ENCODE data around the gene NRAS.

The NRAS gene

GRCh38 chr1:114716304-114717170 is at the start of gene NRAS:
Gene NRAS, minus strand, starts transcription at chr1:114716771. Its CDS starts 611 bp downstream, at chr1:114716160.
- H3K36me3 ChIP-seq (ENCODE audit: low read length), result peaks cover 43% of the 10 kb centered on the region
- peaks cover 35% of the 10 kb centered on the region for H3K79me2 ChIP-seq (ENCODE audit: insufficient read depth, low read length)
- H3K27me3 ChIP-seq (ENCODE audit: low read length), result no peaks in the 10 kb centered on the region
- peak within 1 kb of the TSS; percentile 73 for H3K27ac ChIP-seq (ENCODE audit: low read depth, low read length)
- H4K20me1 ChIP-seq (ENCODE audit: low read depth, low read length), result no peaks in the 10 kb centered on the region
- peaks cover 33% of the 10 kb centered on the region for H3F3A ChIP-seq (ENCODE audit: insufficient read depth)
- no peaks in the 10 kb centered on the region for H3K9me3 ChIP-seq (ENCODE audit: insufficient read depth, low read length)
- H3K9ac ChIP-seq (ENCODE audit: low read length), result peak within 1 kb of the TSS; percentile 94
- peak within 1 kb of the TSS; percentile 64 for H2AFZ ChIP-seq (ENCODE audit: low read depth, low read length, severe bottlenecking)
- no peak for TF ChIP-seq EZH2phosphoT487 (conservative IDR thresholded peaks at IDR 0.05; ENCODE audit: low read length)
- TF ChIP-seq CTCF (IDR thresholded peaks at IDR 0.05; ENCODE audit: insufficient read depth, low read length, poor library complexity, severe bottlenecking), result no peak
- H3K9me2 ChIP-seq (replicated peaks; ENCODE audit: insufficient read depth, low read length), result no peaks in the 10 kb centered on the region
- peak within 1 kb of the TSS; percentile 95 for H3K4me3 ChIP-seq (ENCODE audit: insufficient read depth, low read length, poor library complexity, severe bottlenecking)
- peak within 1 kb of the TSS; percentile 81 for H3K4me2 ChIP-seq (ENCODE audit: low read depth, low read length, poor library complexity, severe bottlenecking)

DNA sequence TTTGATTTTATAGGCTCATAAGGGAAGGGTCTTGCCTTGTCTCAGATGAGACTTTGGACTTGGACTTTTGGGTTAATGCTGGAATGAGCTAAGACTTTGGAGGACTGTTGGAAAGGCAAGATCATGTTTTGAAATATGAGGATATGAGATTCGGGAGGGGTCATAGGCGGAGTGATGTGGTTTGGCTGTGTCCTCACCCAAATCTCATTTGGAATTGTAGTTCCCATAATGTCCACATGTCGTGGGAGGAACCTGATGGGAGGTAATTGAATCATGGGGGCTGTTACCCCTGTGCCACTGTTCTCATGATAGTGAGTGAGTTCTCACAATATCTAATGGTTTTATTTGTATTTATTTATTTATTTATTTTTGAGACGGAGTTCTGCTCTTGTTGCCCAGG is 48.1 kb upstream of the NRAS start:
- H3K27me3 ChIP-seq (ENCODE audit: low read length), result no peaks in the 10 kb centered on the region
- peaks cover 3% of the 10 kb centered on the region; the same call in 1 of the 2 replicates for H3K36me3 ChIP-seq (ENCODE audit: low read length)
- no peaks in the 10 kb centered on the region for H3K9me2 ChIP-seq (replicated peaks; ENCODE audit: insufficient read depth, low read length)
- no peak overlapping the region for H3K4me3 ChIP-seq (ENCODE audit: insufficient read depth, low read length, poor library complexity, severe bottlenecking)
- 0 out of 2 replicates have a peak, but pooled peaks cover 5% of the 10 kb centered on the region for H3F3A ChIP-seq (ENCODE audit: insufficient read depth)
- TF ChIP-seq EZH2phosphoT487 (conservative IDR thresholded peaks at IDR 0.05; ENCODE audit: low read length), result no peak
- no peak for TF ChIP-seq CTCF (IDR thresholded peaks at IDR 0.05; ENCODE audit: insufficient read depth, low read length, poor library complexity, severe bottlenecking)
- H3K4me2 ChIP-seq (ENCODE audit: low read depth, low read length, poor library complexity, severe bottlenecking), result no peak overlapping the region
- no peaks in the 10 kb centered on the region for H3K79me2 ChIP-seq (ENCODE audit: insufficient read depth, low read length)
- no peaks in the 10 kb centered on the region for H4K20me1 ChIP-seq (ENCODE audit: low read depth, low read length)
- no peaks in the 10 kb centered on the region for H3K9me3 ChIP-seq (ENCODE audit: insufficient read depth, low read length)
- H3K9ac ChIP-seq (ENCODE audit: low read length), result no peak overlapping the region
- no peak overlapping the region for H3K27ac ChIP-seq (ENCODE audit: low read depth, low read length)
- no peak overlapping the region for H2AFZ ChIP-seq (ENCODE audit: low read depth, low read length, severe bottlenecking)

- no peaks in the 10 kb centered on the region for H3K9me3 ChIP-seq (ENCODE audit: insufficient read depth, low read length)
- H3K4me3 ChIP-seq (ENCODE audit: insufficient read depth, low read length, poor library complexity, severe bottlenecking), result peak overlapping the region; percentile 96
- H3F3A ChIP-seq (ENCODE audit: insufficient read depth), result peaks cover 14% of the 10 kb centered on the region
- TF ChIP-seq EZH2phosphoT487 (conservative IDR thresholded peaks at IDR 0.05; ENCODE audit: low read length) (no peak), CTCF (IDR thresholded peaks at IDR 0.05; ENCODE audit: insufficient read depth, low read length, poor library complexity, severe bottlenecking) (no peak)
- no peaks in the 10 kb centered on the region for H3K9me2 ChIP-seq (replicated peaks; ENCODE audit: insufficient read depth, low read length)
- H3K27ac ChIP-seq (ENCODE audit: low read depth, low read length), result peak overlapping the region; percentile 92; the same call in 1 of the 2 replicates
- no peaks in the 10 kb centered on the region for H3K27me3 ChIP-seq (ENCODE audit: low read length)
- 0 out of 2 replicates have a peak, but pooled peaks cover 2% of the 10 kb centered on the region for H3K36me3 ChIP-seq (ENCODE audit: low read length)
- peak overlapping the region; percentile 98 for H3K9ac ChIP-seq (ENCODE audit: low read length)
- H4K20me1 ChIP-seq (ENCODE audit: low read depth, low read length), result peaks cover 32% of the 10 kb centered on the region
- H3K4me2 ChIP-seq (ENCODE audit: low read depth, low read length, poor library complexity, severe bottlenecking), result peak overlapping the region; percentile 88
- peaks cover 44% of the 10 kb centered on the region for H3K79me2 ChIP-seq (ENCODE audit: insufficient read depth, low read length)
- H2AFZ ChIP-seq (ENCODE audit: low read depth, low read length, severe bottlenecking), result peak overlapping the region; percentile 91
Measured at GRCh38 chr1:114758256-114758832, 41.8 kb upstream of the NRAS start.

Data from SU-DHL-6 (cell line).